GM19240 (cell line): ENCODE data around the gene PVALB.

ENCODE experiments used
- DNase-seq: peaks from one replicate; pipeline ENCODE4 v3.0.0; 2011; ENCODE audit warnings: low spot score; ENCODE audit not compliant: insufficient read length

Gene PVALB

DNA sequence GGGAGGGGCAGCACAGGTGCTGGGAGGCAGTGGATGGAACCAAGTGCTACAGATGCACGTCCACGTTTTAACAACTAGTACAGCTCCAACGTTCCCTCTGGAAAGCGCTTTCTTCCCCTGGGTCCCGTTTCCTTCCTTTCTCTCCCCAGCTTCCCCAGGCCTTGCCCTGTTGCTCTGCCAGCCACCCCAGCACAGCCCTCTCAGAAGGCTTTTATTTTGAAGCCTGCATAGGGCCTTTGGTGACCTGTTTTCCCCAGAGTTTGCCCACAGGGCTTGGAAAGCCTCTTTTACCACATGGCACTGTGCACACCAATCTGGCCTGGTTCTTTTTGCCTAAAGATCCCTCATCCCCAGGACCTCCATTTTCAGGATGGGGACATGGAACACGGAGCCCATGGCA is 30.1 kb upstream of the PVALB start:
- DNase-seq: no peak

DNA sequence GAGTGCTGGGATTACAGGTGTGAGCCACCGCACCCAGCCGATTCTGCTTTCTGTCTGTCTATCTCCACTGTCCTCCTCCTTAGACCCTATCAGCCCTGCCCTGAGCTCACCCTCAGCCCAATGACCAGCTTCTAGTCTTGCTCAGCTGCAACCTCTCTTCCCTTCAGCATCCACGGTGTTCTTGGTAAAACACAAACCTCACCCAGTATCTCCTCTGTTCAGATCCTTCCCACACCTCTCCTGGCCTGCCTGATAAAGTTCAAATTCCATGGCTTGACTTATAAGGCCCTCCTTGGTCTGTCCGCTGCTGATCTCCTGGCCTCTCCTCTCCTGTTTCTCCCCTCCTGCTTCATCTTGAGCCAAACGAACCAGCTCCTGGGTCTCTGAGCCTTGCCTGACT is 29.4 kb upstream of the PVALB start:
- DNase-seq: no peak

DNA sequence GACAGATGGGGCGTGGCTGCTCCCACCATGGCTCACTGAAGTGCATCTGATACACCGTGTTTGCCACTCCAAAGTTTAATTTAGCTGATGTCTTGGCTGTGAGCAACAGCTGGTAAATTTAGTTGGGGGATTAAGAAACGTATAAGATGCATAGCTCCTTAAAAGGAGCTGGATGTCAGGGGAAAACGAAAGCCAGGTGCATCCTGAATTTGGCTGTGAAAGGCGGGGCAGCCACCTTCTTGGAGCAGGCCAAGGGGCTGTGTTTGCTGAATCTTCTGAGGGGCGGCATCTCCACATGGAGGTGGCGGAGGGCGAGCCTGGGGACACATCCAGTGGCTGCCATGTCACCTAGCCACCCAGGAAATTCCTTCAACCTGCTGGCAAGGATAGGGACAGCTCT is 23.3 kb upstream of the PVALB start:
- no peak for DNase-seq

DNA sequence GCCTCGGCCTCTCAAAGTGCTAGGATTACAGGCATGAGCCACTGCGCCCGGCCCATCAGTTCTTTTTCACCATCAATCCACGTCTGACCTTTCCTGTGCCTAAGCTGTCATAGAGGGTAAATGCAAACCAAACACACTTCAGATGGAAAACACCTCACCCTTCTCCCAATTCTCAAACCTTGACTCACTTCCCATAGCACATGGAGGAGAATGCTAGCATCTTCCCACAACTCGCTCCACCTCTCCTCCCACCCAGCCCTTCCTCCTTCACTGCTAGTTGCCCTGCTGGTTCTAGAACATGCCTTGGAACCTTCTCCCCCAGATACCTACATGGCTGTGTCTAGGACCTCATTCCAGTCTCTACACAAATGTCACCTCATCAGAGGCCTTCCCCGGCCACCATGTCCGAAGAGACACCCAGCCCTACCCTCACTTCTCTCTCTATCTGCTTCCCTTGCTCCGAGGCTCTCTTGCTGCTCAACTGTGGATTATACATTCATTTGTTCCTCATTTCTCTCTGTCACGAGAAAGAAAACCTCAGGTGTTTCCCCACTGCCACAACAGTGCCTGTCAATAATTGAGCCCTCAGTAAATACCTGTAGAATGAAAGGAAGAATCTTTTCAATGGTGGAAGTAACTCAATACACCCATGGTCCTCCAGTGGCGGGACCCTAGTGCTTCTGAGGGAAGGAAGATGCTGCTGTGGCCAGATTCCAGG is 22.7 kb upstream of the PVALB start:
- DNase-seq: no peak

DNA sequence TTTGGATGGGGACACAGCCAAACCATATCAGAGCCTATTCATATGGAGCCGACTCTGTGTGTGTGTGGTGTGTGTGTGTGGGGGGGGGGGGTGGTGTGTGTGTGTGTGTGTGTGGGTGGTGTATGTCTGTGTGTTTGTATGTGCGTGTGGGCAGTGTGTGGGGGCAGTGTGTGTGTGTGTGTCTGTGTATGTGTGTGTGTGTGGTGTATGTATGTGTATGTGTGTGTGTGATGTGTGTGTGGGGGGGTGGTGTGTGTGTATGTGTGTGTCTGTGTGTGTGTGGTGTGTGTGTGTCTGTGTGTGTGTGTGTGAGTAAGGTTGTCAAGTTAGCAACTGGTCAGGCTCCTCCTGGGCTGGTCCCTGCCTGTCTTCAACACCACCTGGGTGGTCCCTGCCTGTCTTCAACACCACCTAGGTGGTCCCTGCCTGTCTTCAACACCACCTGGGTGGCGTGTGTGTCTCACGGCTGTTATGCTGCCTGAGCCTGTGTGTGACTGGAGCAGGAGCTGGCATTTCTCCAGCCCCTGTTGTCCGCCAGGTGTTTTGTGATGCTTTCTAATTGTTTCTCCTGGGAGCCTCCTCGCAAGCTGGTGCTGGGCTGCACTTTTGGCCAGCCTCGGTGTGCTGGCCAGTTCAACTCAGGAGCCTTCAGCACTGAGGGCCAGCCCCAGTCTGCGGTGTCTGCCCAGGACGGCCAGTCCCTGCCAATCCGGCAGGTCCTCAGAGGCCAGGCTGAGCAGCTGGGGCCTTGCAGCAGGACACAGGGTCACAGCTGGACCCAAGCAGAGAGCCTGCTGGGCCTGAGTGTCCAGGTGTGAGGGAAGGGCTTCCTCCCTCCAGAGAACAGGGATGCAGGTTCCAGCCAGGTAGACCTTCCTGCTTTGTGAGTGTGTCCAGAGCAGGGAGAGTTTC is 21.5 kb upstream of the PVALB start:
- no peak for DNase-seq

DNA sequence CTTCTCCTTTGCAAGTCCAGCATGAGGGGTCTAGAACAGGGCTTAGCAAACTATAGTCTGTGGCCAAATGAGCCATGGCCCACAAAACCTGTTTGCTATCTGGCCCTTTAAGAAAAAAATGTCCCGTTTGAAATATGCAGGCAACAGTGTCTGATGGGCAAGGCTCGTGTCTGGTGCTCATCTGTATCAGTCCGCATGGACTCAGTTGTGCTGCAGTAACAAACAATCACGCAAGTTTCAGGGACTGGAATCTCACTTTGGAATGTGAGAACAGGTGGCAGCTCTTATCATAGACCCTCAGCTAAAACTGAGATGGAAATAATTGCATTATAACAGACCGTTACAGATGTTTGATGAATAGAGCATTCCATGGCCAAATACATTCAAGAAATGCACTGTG is 19.1 kb upstream of the PVALB start:
- DNase-seq: no peak

DNA sequence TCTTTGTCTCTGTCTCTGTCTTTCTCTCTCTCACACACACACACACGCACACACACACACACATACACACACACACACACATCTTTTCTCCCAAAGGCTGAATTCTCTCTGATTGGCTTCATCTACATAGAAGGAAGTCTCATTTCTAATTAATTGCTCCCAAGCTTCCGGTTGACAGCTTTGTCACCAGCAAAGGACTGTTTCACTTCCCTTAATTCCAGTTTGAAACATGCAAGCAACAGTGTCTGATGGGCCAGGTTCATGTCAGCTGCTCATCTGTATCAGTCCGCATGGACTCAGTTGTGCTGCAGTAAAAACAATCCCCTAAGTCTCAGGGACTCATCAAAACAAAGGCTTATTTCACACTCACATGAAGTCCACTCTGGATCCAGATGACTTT is 16.2 kb upstream of the PVALB start:
- no peak for DNase-seq

DNA sequence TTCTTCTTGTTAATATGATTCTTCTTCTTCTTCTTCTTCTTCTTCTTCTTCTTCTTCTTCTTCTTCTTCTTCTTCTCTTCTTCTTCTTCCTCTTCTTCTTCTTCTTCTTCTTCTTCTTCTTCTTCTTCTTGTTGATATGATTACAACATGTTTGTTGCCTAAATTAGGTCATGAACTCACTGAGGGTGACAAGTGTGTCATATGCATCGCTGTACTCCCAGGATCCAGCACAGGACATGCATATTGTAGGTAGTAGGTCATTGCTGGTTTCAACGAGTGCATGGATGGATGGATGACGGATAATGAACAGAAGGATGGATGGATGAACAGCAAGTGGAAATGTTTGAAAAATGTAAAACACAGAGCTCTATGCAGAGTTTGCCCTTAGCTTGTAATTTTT is 14.9 kb upstream of the PVALB start:
- DNase-seq: no peak

DNA sequence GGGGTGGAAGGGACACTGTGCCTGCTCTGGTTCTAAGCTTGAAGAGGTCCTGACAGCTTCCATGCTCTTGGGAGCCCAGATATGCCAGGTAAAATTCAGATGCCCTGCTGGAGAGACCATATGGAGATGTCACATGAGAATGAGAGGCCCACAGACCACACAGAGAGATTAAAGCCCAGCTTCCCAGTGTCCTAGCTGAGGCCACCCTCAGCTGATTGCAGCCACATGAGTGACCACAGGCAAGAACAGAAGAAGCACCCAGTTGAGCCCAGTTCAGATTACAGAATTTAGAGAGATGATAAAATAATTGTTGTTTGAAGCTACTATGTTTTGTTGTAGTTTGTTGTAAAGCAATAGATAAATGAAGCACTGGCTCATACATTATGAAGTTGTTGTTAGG is 14.4 kb upstream of the PVALB start:
- DNase-seq: no peak

DNA sequence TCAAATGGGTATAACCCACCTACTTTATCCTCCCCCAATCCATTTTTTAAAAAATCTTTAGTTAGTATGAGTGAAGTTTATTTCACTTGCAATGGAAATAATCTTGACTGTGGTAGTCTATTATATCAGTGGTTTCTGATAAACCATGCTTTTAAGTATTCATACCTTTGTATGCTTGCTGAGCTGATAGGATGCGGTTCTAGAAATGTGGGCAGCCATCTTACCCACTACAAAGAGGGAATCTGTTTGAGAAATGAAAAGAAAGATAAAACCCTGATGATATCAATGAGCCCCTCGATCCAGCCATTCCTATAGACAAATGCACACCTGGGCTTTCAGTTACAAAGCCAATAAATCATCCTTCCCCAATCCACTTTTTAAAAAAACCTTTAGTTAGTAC is 13.8 kb upstream of the PVALB start:
- no peak for DNase-seq

DNA sequence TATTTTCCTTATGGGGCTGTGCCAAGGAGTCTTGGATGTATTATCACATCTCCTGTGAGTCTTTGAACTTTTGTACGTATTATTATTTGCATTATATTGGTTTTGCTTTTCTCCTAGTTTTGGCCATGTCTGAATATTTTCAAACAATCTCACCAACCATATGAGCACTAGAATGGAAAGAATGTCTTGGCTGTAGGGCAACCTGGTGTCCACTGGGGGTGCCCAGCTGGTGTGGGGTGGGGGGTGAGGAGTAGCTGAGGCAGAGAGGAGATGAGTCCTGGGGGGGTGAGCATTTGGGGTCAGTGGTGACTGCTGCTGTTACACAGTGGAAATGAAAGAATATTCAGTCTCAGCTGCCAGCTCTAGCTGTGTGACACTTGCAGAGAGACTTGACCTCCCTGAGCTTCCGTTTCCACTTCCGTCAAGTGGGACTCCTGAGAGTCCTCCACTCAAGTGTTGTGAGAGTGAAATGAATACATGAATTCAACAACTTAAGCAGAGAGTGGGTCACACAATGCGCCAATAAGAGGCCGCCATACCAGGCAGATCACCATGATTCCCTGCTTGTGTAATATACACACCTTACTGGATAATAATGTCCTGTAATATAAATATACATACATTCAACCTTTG is 12.7 kb upstream of the PVALB start:
- DNase-seq: no peak

DNA sequence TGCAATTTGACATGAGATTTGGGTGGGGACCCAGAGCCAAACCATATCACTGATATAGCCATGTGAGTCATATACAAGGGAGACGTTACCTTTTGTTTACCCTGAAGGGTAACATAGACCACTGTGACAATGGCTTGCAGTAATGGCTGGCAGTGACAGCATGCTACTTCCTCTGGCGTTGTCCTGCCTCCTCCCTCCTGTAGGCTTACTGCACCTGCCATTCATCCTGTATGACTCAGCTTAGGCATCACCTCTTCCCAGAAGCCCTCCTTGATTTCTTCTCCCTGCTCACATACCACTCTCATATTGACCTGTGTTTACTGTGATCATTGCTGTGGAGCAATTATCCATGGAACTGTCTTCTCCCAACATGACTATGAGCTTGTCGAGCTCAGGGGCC is 12.0 kb upstream of the PVALB start:
- DNase-seq: no peak

DNA sequence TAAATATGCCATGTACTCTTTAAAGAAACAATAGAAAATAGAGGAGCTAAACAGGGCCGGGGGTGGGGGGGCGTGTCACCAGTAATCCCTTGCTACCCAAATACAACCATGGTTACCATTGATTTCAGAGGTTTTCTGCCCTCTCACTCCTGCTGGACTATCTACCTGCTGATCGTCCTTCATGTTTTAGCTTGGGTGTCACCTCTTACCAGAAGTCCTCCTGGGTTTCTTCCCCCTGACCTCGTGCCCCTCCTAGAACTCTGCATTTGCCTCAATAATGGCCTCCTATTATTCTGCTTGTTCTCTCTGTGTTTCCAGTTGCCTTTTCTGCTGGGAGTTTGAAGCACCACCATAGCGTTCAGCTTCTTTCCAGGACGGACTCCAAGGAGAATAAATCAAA is 9.4 kb upstream of the PVALB start:
- no peak for DNase-seq

DNA sequence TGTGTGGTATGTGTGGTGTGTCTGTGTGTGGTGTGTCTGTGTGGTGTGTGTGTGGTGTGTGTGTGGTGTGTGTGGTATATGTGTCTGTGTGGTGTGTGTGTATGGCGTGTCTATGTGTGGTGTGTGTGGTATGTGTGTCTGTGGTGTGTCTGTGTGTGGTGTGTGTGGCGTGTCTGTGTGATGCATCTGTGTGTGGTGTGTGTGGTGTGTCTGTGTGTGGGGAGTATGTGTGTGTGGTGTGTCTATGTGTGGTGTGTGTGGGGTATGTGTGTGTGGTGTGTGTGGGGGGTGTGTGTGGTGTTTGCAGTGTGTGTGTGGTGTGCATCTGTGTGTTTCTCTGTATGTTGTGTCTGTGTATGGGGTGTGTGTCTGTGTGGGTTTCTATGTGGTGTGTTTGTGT is 7.8 kb upstream of the PVALB start:
- DNase-seq: no peak

DNA sequence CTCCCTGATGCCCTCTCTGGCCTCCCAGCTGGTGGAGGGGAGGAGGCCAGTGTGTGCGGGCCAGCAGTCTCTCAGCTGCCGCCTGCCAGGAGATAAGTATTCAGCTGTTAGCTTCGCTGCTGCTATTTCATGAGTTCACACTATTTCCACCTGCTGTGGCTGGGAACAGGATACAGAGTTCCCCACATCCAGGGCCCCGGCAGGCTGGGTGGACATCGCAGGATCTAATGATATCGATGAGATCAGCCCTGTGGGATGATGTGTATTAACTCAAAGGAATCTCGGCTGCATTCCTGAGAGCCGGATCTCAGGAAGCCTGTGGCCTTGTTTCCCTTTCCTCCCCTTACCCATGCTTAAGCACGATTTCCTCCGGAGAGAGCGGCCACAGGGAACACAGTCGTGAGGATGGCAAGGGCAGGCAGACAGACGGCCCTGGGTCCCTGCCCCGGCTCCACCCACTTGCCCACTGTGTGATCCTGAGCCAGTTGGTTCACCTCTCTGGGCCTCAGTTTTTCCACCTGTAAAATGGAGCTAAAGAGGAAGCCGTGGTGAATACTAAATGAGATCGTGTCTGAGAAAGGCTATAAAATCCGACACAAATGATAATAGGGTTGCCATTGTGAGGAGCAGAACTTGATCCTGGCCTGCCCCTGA is 6.5 kb upstream of the PVALB start:
- no peak for DNase-seq

DNA sequence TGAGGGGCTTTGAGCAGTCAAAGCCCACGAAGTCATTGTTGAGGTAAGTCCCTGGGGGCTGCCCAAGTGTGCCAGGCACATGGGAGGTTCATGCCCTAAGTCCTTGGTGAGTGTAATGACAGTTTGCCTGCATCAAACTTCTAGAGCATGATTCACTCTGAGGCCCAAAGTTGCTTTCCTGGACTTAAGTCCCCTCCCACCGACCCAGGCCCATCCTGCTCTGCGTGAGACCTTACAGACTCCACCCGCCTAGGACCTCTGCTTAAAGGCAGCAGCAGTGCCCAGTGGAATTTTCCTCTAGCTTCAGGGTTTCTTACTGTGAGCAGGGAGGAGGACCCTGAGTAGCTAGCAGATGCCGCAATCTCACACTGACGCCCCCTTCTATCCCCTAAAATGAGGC is 5.7 kb upstream of the PVALB start:
- no peak for DNase-seq

DNA sequence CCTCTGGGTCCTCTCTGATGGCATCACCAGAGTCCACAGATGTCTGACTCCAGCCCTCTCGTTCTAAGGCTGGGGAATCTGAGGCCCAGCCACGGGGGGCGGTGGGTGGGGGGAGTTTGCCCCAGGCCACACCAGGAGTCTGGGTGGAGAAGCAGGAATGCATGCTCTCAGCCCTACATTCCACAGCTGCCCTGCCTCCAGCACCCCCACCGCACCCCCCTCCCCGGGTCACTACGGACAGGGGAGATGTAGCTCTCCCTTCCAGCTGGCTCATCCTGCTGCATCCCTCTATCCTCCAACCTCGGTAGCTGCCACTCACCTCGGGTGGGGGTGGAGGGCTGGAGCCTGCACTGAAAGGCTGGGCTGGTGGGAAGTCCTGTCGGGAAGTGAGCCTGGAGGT is 2.3 kb upstream of the PVALB start:
- DNase-seq: no peak

DNA sequence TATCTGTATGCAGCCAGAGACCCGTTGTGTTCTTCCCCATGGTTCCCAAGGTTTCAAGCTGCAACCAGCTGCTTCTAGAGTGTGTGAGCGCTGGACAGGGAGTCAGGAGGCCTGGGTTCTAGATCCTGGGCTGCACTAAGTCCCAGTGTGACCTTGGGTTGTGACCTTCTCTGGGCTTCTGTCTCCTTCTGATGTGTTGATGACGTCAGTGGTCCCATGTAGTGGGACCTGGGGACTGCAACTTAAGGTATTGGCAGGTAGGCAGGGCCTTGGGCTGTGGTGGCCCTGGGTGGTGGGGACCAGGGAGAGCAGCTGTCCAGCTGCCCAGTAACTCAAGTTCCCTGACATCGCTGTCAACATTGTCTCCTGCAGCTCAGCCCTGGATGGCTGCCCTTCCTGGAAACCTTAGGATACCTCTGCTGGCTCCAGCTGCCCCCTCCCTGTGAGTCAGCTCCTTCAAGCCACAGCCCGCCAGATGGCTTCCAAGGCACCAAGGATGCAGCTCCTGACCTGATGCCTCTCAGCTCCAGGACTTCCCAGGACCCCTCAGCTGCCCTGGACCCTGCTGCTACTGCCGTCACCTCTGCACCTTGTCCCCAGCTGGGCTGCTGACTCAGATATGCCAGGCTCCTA is 1.3 kb upstream of the PVALB start:
- no peak for DNase-seq

DNA sequence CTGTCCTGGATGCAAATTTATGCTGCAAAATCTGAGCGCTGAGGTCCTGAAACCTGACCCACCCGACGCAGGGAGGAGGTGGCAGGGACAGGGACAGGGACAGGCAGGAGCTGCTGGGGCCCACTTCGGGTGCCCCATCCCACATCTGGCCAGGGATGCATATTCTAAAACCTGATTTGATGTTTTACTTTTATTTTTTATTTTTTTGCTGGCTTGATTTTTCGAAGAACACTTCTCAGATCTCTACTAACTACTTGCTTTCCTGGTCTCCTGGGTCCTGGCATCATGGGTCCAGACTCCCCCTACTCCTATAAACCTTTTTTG is 652 bp upstream of the PVALB start:
- no peak for DNase-seq

DNA sequence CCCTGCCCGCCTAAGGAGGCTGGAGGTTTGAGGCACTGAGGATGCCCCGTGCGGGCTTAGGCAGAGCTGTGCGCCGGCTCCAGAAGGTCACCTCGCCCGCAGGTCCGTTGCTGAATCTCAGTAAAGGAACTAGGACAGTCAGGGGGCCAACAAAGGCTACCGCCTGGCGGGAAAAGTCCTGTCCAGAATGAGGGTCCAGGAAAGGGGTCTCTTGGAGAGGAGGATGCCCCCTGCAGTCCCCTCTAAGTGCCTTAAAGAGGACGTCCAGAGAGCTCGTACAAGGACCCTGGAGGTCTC is 548 bp downstream of the PVALB start:
- DNase-seq: no peak

DNA sequence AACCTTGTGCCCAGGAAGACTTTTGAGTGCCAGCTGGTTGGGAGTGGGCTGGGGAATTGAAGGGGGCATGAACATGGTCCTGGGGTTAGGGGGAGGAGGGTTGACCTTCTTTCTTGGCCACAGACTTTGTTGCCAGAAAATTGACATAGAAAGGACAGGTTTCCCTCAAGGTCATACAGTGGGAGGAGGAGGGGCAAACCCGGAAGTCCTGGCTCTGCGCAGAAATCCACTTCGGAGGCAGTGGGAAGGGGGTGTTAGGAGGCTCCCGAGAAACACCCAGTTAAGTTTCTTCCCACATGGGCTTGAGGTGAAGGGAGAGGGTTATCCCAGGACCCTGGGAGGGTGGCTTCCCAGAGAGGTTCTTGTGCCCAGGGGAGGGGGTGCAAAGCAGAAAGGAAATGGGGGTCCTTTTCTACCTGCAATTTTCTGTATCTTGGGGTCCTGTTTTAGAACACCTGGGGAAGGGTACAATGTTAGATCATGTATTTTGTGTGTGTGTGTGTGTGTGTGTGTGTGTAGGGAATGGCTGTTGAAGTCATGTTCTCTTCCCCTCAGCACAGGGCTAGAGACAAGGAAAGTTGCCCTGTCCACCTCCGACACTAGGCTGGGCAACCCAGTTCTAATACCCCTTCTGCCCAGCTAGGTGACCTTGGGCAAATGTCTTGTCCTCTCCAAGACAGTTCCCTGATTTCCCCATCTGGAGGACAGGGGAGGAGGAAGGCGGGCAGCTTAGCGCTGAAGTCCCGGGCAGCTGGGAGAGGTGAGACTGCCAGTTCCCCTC is 1.1 kb downstream of the PVALB start:
- no peak for DNase-seq
